GM15510 (cell line): ENCODE measurements around the gene SLAIN2.

Source experiments
- POLR2A ChIP-seq: IDR thresholded peaks from 3 replicates; pipeline ENCODE4 v1.6.1; 2011; ENCODE audit warnings: borderline replicate concordance; ENCODE audit not compliant: insufficient read length; ENCODE audit errors: extremely low read depth

SLAIN2 gene

GRCh38 chr4:48379587-48380180 is 38.4 kb downstream of the SLAIN2 start:
- no peak for TF ChIP-seq POLR2A

DNA sequence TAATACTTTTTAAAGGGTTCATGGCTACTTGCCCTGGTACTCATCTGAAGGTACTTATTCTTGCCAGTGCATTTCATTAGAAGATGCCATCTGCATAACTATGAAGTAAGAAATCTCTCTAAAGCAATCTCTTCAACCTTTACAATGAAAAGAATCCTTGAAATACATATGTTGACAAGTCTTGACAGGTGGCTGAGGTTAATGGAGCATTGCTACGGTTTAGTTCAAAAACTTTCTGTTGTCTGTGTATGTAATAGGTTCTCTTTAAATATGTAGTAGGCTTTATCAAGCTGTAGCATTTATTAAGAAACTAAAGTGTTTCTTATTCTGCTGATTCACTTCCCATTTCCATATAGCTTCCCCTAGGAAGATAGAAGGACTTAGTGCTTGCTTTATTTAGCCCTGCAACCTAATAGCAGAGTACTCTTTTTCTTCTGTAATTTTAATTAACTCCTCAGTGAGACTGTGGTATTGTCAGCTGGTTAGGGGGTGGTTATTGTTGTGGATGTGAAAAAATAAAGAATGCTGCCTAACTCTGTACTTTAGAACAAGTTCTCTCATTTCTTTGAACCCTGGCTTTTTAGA is 39.3 kb downstream of the SLAIN2 start:
- no peak for TF ChIP-seq POLR2A

GRCh38 chr4:48388525-48389154 is 47.3 kb downstream of the SLAIN2 start:
- no peak for TF ChIP-seq POLR2A

GRCh38 chr4:48396043-48396442 is 54.7 kb downstream of the SLAIN2 start:
- no peak for TF ChIP-seq POLR2A

DNA sequence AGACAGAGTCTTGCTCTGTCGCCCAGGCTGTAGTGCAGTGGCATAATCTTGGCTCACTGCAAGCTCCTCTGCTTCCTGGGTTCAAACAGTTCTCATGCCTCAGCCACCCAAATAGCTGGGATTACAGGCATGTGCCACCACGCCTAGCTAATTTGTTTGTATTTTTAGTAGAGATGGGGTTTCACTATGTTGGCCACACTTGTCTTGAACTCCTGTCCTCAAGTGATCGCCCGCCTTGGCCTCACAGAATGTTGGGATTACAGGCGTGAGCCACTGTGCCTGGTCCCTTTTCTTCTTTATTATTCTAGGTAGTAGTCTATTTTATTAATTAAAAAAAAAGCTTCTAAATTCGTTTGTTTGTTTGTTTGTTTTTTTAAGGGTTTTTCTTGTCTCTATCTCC is 59.1 kb downstream of the SLAIN2 start:
- no peak for TF ChIP-seq POLR2A

- TF ChIP-seq POLR2A = no peak
Measured at GRCh38 chr4:48403358-48403757, 62.0 kb downstream of the SLAIN2 start.

GRCh38 chr4:48403779-48404178 is 62.5 kb downstream of the SLAIN2 start:
- TF ChIP-seq POLR2A = no peak

DNA sequence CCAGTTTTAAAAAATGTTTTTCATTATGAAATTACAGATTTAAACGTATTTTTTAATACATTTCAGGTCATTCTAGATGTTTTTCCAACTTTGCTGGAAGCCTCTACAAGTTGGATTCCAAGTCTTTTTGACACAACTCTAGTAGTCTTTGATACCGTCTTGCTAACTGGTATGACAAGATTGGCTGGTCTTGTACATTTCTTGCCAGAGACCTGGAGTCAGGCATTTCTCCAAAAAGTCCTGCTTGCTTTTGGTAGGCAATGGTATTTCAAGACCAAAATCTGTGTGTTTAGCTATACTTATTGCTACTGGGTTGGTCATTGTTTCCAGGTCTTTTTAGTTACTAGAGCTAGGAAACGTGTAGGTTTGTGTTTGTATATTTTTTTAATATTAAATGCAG is 64.6 kb downstream of the SLAIN2 start:
- TF ChIP-seq POLR2A = no peak

DNA sequence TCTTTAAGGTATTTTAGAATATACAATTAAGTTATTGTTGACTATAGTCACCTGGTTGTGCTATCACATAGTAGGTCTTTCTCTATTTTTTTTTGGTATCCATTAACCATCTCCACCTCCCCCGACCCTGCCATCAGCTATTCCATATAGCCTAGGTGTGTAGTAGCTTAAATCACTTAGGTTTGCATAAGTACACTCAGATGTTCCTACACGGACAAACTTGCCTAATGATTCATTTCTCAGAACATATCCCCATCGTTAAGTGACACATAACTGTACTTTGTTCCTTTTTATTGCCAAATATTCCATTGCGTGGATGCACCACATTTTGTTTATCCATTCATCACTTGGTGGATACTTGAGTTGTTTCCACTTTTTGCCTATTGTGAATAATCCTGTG is 67.9 kb downstream of the SLAIN2 start:
- no peak for TF ChIP-seq POLR2A

DNA sequence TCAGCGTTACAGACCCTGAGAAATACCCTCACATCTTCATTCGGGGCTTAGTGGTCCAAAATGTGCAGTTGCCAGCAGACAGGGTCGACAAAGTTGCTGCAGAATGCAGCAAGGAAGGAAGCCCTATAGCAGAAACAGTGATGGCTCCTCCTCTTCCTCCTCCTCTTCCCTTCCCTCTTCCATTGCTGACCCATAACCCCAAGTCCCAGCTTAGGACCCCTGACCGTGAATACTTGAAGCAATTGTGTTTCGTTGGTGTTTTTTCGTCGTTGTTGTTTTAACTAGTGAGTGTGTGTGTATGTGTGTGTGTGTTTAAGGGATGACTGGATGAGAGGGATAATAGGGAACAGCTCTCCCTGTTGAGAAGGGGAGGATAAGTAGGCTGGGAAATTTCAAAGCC is 69.5 kb downstream of the SLAIN2 start:
- no peak for TF ChIP-seq POLR2A

DNA sequence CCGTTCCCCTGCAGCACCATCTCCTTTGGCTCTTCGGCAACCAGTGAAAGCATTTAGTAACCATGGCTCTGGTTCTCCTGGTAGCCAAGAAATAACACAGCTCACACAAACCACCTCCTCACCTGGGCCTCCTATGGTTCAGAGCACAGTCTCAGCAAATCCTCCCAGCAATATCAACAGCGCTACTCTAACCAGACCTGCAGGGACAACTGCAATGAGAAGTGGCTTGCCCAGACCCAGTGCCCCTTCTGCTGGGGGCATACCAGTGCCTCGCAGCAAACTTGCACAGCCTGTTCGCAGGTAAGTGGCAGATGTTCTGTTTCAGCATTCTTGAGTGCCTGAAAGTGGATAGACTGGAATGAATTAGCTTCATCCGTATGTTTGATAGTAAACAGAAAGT is 78.8 kb downstream of the SLAIN2 start:
- TF ChIP-seq POLR2A = no peak

DNA sequence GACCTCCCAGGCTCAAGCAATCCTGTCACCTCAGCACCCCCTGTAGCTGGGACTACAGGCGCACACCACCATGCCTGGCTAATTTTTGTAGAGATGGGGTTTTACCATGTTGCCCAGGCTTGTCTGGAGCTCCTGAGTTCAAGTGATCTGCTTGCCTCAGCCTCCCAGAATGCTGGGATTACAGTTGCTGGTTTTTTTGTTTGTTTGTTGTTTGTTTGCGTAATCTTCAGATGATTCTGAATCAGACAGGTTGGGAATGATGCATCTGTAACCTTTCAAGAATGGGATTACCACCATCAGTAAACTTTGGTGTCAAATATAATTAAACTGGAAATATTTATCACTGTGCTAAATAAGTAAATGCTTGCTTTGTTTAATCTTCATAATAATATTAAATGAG is 79.8 kb downstream of the SLAIN2 start:
- no peak for TF ChIP-seq POLR2A

DNA sequence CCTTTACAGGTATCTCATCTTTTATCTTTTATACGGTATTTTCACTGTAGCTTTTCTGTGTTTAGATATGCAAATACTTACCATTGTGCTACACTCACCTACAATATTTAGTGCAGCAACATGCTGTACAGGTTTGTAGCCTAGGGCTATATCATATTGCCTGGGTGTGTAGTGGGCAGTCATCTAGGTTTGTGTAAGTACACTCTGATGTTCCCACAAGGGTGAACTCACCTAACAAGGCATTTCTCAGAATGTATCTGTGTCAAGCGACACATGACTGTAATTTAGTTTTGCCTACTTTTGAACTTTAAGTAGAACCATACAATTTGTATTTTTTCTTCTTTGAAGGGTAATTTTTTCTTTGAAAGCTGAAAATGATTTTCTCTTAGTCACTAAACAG is 87.6 kb downstream of the SLAIN2 start:
- TF ChIP-seq POLR2A = no peak

- TF ChIP-seq POLR2A = no peak
Measured at GRCh38 chr4:48429709-48430474, 88.6 kb downstream of the SLAIN2 start.

DNA sequence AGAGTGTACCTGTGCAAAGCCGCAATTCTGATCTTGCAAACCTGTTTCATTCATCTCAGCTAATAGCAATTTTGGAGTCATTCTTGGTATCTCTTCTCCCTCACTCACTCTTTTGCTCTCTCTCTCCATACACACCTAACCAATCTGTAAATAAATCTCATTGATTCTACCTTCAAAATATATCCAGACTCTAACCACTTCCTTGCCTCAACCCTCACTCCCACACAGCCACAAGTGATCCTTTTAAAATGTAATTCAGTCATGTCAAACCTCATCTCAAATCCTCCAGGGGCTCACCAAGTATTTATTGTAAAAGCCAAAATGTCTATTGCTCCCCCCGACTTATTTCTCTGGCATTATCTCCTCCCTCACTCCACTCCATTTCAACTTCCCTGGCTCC is 90.1 kb downstream of the SLAIN2 start:
- TF ChIP-seq POLR2A = no peak
